ENCODE results near the gene HNRNPF. TPM values are rescaled to one million over a fixed set of nuclear protein-coding genes. Genes with fewer than 3 reads are reported as not detected.
A peak's percentile ranks its signal among the peaks of the same experiment; 100 is the strongest.
"Not testable (repeated sequence)": the region's sequence is repeated elsewhere in the genome, so short reads cannot be mapped to it uniquely, and the experiment has no call there.

Gene HNRNPF, protein sequence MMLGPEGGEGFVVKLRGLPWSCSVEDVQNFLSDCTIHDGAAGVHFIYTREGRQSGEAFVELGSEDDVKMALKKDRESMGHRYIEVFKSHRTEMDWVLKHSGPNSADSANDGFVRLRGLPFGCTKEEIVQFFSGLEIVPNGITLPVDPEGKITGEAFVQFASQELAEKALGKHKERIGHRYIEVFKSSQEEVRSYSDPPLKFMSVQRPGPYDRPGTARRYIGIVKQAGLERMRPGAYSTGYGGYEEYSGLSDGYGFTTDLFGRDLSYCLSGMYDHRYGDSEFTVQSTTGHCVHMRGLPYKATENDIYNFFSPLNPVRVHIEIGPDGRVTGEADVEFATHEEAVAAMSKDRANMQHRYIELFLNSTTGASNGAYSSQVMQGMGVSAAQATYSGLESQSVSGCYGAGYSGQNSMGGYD
- 100 to 1,000 TPM; 207 to 237 (median 223) TPM for polyA plus RNA-seq (ENCODE audit: insufficient read length in 3 of 3)
- long read RNA-seq, donor 1, transcript HNRNPF-203 (4 exons, 2,617 nt): minor isoform, 10 of 112 reads
- long read RNA-seq, donor 1, transcript HNRNPF-207 (4 exons, 2,676 nt): minor isoform, 13 of 112 reads
- long read RNA-seq, donor 1, transcript HNRNPF-204 (3 exons, 2,755 nt): major isoform, 26 of 112 reads
- long read RNA-seq, donor 1, transcript HNRNPF-202 (4 exons, 2,670 nt): minor isoform, 8 of 112 reads
- long read RNA-seq, donor 1, partial matches to known transcripts: 0 of 112 reads
- long read RNA-seq, donor 1, other reads (novel, unspliced or antisense): 49 of 112 reads
- long read RNA-seq, donor 2, transcript HNRNPF-207 (4 exons, 2,676 nt): minor isoform, 11 of 143 reads
- long read RNA-seq, donor 2, transcript HNRNPF-202 (4 exons, 2,670 nt): minor isoform, 15 of 143 reads
- long read RNA-seq, donor 2, transcript HNRNPF-203 (4 exons, 2,617 nt): minor isoform, 19 of 143 reads
- long read RNA-seq, donor 2, transcript HNRNPF-204 (3 exons, 2,755 nt): major isoform, 30 of 143 reads
- long read RNA-seq, donor 2, partial matches to known transcripts: 0 of 143 reads
- long read RNA-seq, donor 2, other reads (novel, unspliced or antisense): 64 of 143 reads
- long read RNA-seq, donor 3, transcript HNRNPF-204 (3 exons, 2,755 nt): major isoform, 38 of 136 reads
- long read RNA-seq, donor 3, transcript HNRNPF-207 (4 exons, 2,676 nt): minor isoform, 12 of 136 reads
- long read RNA-seq, donor 3, transcript HNRNPF-203 (4 exons, 2,617 nt): minor isoform, 21 of 136 reads
- long read RNA-seq, donor 3, transcript HNRNPF-202 (4 exons, 2,670 nt): minor isoform, 8 of 136 reads
- long read RNA-seq, donor 3, partial matches to known transcripts: 0 of 136 reads
- long read RNA-seq, donor 3, other reads (novel, unspliced or antisense): 52 of 136 reads
- long read RNA-seq, donor 4, transcript HNRNPF-207 (4 exons, 2,676 nt): minor isoform, 14 of 148 reads
- long read RNA-seq, donor 4, transcript HNRNPF-202 (4 exons, 2,670 nt): minor isoform, 7 of 148 reads
- long read RNA-seq, donor 4, transcript HNRNPF-204 (3 exons, 2,755 nt): major isoform, 36 of 148 reads
- long read RNA-seq, donor 4, transcript HNRNPF-203 (4 exons, 2,617 nt): minor isoform, 24 of 148 reads
- long read RNA-seq, donor 4, partial matches to known transcripts: 0 of 148 reads
- long read RNA-seq, donor 4, other reads (novel, unspliced or antisense): 62 of 148 reads
- long read RNA-seq, donor 5, transcript HNRNPF-203 (4 exons, 2,617 nt): minor isoform, 7 of 88 reads
- long read RNA-seq, donor 5, transcript HNRNPF-207 (4 exons, 2,676 nt): minor isoform, 7 of 88 reads
- long read RNA-seq, donor 5, transcript HNRNPF-202 (4 exons, 2,670 nt): minor isoform, 7 of 88 reads
- long read RNA-seq, donor 5, transcript HNRNPF-204 (3 exons, 2,755 nt): major isoform, 16 of 88 reads
- long read RNA-seq, donor 5, partial matches to known transcripts: 0 of 88 reads
- long read RNA-seq, donor 5, other reads (novel, unspliced or antisense): 46 of 88 reads
- long read RNA-seq, donor 6, transcript HNRNPF-203 (4 exons, 2,617 nt): minor isoform, 13 of 119 reads
- long read RNA-seq, donor 6, transcript HNRNPF-204 (3 exons, 2,755 nt): major isoform, 20 of 119 reads
- long read RNA-seq, donor 6, transcript HNRNPF-207 (4 exons, 2,676 nt): minor isoform, 9 of 119 reads
- long read RNA-seq, donor 6, transcript HNRNPF-202 (4 exons, 2,670 nt): minor isoform, 13 of 119 reads
- long read RNA-seq, donor 6, partial matches to known transcripts: 11 of 119 reads
- long read RNA-seq, donor 6, other reads (novel, unspliced or antisense): 45 of 119 reads
- long read RNA-seq, donor 7, transcript HNRNPF-207 (4 exons, 2,676 nt): minor isoform, 15 of 135 reads
- long read RNA-seq, donor 7, transcript HNRNPF-203 (4 exons, 2,617 nt): minor isoform, 28 of 135 reads
- long read RNA-seq, donor 7, transcript HNRNPF-204 (3 exons, 2,755 nt): major isoform, 30 of 135 reads
- long read RNA-seq, donor 7, transcript HNRNPF-201 (4 exons, 2,186 nt): minor isoform, 8 of 135 reads
- long read RNA-seq, donor 7, partial matches to known transcripts: 0 of 135 reads
- long read RNA-seq, donor 7, other reads (novel, unspliced or antisense): 48 of 135 reads
- long read RNA-seq, donor 8, transcript HNRNPF-201 (4 exons, 2,186 nt): minor isoform, 5 of 45 reads
- long read RNA-seq, donor 8, transcript HNRNPF-207 (4 exons, 2,676 nt): minor isoform, 7 of 45 reads
- long read RNA-seq, donor 8, transcript HNRNPF-204 (3 exons, 2,755 nt): major isoform, 8 of 45 reads
- long read RNA-seq, donor 8, partial matches to known transcripts: 0 of 45 reads
- long read RNA-seq, donor 8, other reads (novel, unspliced or antisense): 21 of 45 reads
- long read RNA-seq, donor 9, transcript HNRNPF-207 (4 exons, 2,676 nt): minor isoform, 24 of 151 reads
- long read RNA-seq, donor 9, transcript HNRNPF-202 (4 exons, 2,670 nt): minor isoform, 10 of 151 reads
- long read RNA-seq, donor 9, transcript HNRNPF-203 (4 exons, 2,617 nt): minor isoform, 18 of 151 reads
- long read RNA-seq, donor 9, transcript HNRNPF-204 (3 exons, 2,755 nt): major isoform, 39 of 151 reads
- long read RNA-seq, donor 9, partial matches to known transcripts: 0 of 151 reads
- long read RNA-seq, donor 9, other reads (novel, unspliced or antisense): 55 of 151 reads
- long read RNA-seq, donor 10, transcript HNRNPF-204 (3 exons, 2,755 nt): major isoform, 30 of 116 reads
- long read RNA-seq, donor 10, transcript HNRNPF-201 (4 exons, 2,186 nt): minor isoform, 6 of 116 reads
- long read RNA-seq, donor 10, transcript HNRNPF-203 (4 exons, 2,617 nt): minor isoform, 17 of 116 reads
- long read RNA-seq, donor 10, transcript HNRNPF-207 (4 exons, 2,676 nt): minor isoform, 10 of 116 reads
- long read RNA-seq, donor 10, partial matches to known transcripts: 6 of 116 reads
- long read RNA-seq, donor 10, other reads (novel, unspliced or antisense): 42 of 116 reads
- long read RNA-seq, donor 11, transcript HNRNPF-204 (3 exons, 2,755 nt): major isoform, 24 of 89 reads
- long read RNA-seq, donor 11, transcript HNRNPF-207 (4 exons, 2,676 nt): minor isoform, 8 of 89 reads
- long read RNA-seq, donor 11, transcript HNRNPF-201 (4 exons, 2,186 nt): minor isoform, 5 of 89 reads
- long read RNA-seq, donor 11, transcript HNRNPF-203 (4 exons, 2,617 nt): minor isoform, 9 of 89 reads
- long read RNA-seq, donor 11, partial matches to known transcripts: 0 of 89 reads
- long read RNA-seq, donor 11, other reads (novel, unspliced or antisense): 38 of 89 reads
- long read RNA-seq, donor 12, transcript HNRNPF-204 (3 exons, 2,755 nt): major isoform, 51 of 191 reads
- long read RNA-seq, donor 12, transcript HNRNPF-201 (4 exons, 2,186 nt): minor isoform, 11 of 191 reads
- long read RNA-seq, donor 12, transcript HNRNPF-203 (4 exons, 2,617 nt): minor isoform, 36 of 191 reads
- long read RNA-seq, donor 12, transcript HNRNPF-207 (4 exons, 2,676 nt): minor isoform, 22 of 191 reads
- long read RNA-seq, donor 12, partial matches to known transcripts: 0 of 191 reads
- long read RNA-seq, donor 12, other reads (novel, unspliced or antisense): 69 of 191 reads
- long read RNA-seq, donor 13, transcript HNRNPF-207 (4 exons, 2,676 nt): minor isoform, 8 of 74 reads
- long read RNA-seq, donor 13, transcript HNRNPF-203 (4 exons, 2,617 nt): minor isoform, 8 of 74 reads
- long read RNA-seq, donor 13, transcript HNRNPF-204 (3 exons, 2,755 nt): major isoform, 18 of 74 reads
- long read RNA-seq, donor 13, partial matches to known transcripts: 35 of 74 reads
- long read RNA-seq, donor 13, other reads (novel, unspliced or antisense): 0 of 74 reads
- long read RNA-seq, donor 14: 0 reads
- long read RNA-seq, donor 15, transcript HNRNPF-204 (3 exons, 2,755 nt): major isoform, 47 of 170 reads
- long read RNA-seq, donor 15, transcript HNRNPF-203 (4 exons, 2,617 nt): minor isoform, 33 of 170 reads
- long read RNA-seq, donor 15, transcript HNRNPF-207 (4 exons, 2,676 nt): minor isoform, 14 of 170 reads
- long read RNA-seq, donor 15, transcript HNRNPF-201 (4 exons, 2,186 nt): minor isoform, 7 of 170 reads
- long read RNA-seq, donor 15, partial matches to known transcripts: 0 of 170 reads
- long read RNA-seq, donor 15, other reads (novel, unspliced or antisense): 63 of 170 reads
- long read RNA-seq, donor 16, transcript HNRNPF-204 (3 exons, 2,755 nt): major isoform, 24 of 145 reads
- long read RNA-seq, donor 16, transcript HNRNPF-207 (4 exons, 2,676 nt): minor isoform, 12 of 145 reads
- long read RNA-seq, donor 16, transcript HNRNPF-203 (4 exons, 2,617 nt): minor isoform, 19 of 145 reads
- long read RNA-seq, donor 16, transcript HNRNPF-201 (4 exons, 2,186 nt): minor isoform, 8 of 145 reads
- long read RNA-seq, donor 16, partial matches to known transcripts: 14 of 145 reads
- long read RNA-seq, donor 16, other reads (novel, unspliced or antisense): 63 of 145 reads

DNA sequence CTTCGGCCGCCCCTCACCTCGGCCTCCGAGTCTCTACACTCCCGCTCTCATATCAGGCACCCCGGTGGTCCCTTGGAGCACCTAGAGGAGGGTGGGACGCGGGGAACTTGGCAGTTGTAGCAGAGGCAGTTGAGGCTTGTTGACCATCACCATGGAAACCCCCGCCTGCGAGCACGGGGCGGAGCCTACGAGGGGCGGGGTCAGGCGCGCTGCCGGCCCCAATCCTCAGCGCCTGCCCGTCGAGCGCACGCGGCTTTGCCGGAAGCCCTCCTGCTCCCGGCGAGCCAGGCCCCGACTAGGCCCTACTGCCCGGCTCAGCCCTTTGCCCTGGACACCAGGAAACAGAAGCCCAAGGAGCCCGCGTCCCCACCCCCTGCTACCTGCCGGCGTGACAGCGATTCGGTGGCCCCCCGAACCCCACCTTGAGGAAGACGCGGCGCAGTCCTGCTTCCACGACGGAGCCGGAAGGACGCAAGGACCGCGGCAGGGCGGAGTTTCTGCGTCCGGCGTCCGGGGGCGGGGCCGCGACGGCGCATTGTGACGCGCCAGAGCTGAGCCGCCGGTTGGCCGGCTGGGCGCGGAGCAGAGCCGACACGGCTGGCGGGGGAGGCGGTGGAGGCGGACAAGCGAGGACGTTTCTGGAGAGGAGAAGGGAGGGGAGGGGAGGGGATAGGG is at the start of gene HNRNPF:
Gene HNRNPF, minus strand, starts transcription at position 477 of the 675 bp plus-strand sequence. CDS start 21,302 bp downstream, outside the sequence.
- DNase-seq: peak; percentile 96

DNA sequence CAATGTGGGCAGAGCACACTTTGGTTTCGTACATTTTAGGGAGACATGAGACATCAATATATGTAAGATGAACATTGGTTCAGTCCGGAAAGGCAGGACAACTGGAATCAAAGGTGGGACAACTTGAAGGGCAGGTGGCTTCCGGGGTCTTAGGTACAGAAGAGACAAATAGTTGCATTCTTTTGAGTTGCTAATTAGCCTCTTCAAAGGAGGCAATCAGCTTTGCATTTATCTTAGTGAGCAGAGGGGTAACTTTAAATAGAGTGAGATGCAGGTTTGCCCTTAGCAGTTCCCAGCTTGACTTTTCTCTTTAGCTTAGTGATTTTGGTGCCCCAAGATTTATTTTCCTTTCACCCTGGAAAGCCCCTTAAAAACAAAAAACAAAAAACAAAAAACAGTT is 49.2 kb upstream of the HNRNPF start:
- DNase-seq: no peak

DNA sequence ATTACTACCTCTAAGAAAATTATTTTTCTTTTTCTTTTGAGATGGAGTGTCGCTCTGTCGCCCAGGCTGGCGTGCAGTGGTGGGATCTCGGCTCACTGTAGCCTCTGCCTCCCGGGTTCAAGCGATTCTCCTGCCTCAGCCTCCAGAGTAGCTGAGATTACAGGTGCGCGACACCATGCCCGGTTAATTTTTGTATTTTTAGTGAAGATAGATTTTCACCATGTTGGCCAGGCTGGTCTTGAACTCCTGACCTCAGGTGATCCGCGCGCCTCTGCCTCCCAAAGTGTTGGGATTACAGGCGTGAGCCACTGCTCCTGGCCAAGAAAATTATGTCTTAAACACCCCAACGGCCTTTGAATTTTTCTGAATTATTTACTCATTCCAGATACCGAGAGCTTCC is 47.6 kb upstream of the HNRNPF start:
- DNase-seq: not testable (repeated sequence)

DNA sequence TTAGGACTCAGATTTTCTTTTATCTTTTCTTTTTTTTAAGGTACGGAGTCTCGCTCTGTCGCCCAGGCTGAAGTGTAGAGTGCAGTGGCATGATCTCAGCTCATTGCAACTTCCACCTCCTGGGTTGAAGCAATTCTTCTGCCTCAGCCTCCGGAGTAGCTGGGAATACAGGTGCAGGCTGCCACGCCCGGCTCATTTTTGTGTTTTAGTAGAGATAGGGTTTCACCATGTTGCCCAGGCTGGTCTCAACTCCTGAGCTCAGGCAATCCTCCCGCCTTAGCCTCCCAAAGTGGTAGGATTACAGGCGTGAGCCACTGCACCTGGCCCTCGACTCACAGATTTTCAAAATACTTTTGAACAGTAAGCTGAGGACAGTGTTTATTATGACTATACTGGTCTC is 45.0 kb upstream of the HNRNPF start:
- DNase-seq: not testable (repeated sequence)

DNA sequence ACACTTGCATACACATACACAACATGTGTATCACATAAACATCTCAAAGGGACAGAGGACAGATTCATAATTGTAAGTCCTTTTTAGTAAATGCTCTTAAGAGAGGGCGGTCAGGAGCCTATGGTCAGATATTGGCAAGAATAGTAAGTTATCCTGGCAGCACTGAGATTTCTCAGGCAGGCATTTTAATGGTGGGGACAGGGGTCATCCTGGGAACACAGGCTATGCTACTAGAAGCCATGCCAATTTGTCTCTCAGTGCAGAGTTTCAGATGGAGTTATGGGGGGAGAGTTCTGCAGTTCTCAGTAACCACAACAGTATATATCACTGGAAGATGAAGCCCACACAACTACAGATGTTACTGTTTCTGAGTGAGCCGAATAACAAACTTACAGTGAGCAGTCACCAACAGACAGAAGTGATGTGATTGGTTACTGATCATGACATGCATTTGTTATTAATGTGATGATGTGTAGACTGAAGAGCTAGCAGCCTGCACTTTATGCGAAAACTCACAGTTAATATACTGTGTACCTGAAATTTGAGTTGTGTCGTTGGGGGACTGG is 44.4 kb upstream of the HNRNPF start:
- no peak for DNase-seq

DNA sequence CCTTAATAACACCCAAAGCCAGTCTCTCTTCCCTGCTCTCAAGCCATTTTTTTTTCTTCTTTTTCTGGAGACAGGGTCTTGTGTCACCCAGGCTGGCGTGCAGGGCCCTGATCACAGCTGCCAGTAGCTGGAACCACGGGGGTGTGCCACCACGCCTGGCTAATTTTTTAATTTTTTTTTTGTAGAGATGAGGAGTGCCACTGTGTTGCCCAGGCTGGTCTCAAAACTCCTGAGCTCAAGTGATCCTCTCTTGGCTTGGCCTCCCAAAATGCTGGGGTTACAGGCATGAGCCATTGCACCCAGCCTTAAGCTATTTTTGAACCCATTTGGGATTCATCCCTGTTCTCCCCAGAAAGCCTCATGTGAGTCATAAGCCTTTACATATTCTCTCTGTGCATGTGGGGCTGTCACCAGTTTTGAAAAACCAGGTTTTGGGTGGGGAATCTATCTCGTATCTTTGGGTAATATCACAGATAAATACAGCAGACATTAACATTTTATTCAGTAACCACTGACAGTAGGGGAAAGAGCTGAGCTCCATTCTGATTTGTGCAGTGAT is 43.4 kb upstream of the HNRNPF start:
- no peak for DNase-seq

DNA sequence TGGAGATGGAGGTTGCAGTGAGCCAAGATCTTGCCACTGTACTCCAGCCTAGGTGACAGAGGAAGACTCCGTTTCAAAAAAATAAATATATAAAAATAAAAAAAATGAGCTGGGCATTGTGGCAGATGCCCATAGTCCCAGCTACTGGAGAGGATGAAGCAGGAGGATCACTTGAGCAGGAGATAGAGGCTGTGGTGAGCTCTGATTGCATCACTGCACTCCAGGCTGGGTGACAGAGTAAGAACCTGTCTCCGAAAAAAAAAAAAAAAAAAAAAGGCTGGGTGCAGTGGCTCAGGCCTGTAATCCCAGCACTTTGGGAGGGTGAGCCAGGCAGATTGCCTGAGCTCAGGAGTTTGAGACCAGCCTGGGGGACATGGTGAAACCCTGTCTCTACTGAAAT is 39.8 kb upstream of the HNRNPF start:
- no peak for DNase-seq

DNA sequence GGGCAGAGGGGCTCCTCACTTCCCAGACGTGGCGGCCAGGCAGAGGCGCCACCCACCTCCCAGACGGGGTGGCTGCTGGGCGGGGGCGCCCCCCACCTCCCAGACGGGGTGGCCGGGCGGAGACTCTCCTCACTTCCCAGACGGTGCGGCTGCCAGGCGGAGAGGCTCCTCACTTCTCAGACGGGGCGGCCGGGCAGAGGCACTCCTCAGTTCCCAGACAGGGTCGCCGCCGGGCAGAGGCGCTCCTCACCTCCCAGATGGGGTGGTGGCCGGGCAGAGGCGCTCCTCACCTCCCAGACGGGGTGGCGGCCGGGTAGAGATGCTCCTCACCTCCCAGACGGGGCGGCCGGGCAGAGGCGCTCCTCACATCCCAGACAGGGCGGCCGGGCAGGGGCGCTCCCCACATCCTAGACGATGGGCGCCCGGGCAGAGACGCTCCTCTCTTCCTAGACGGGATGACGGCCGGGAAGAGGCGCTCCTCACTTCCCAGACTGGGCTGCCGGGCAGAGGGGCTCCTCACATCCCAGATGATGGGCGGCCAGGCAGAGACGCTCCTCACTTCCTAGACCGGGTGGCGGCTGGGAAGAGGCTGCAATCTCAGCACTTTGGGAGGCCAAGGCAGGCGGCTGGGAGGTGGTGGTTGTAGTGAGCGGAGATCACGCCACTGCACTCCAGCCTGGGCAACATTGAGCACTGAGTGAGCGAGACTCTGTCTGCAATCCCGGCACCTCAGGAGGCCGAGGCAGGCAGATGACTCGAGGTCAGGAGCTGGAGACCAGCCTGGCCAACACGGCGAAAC is 37.4 kb upstream of the HNRNPF start:
- not testable (repeated sequence) for DNase-seq

DNA sequence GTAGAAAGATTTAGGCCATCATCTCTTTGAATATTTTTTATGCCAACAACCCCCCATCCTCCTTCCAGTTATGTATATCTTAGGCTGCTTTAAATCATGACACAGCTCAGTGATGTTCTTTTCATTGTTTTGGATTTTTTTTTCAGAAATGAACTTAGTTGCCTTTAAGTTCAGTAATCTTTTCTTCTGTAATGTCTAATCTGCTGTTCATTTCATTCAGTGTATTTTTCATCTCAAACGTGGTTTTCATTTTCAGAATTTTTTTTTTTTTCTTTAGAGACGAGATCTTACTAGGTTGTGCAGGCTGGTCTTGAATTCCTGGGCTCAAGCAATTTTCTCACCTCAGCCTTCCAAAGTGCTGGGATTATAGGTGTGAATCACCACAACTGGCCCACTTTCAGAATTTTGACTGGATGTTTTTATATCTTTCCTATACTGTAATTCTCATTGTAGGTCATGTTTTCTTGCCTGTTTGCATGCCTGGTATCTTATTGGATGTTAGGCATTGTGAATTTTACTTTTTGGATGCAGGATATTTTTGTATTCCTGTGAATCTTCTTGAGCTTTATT is 36.0 kb upstream of the HNRNPF start:
- DNase-seq: no peak

DNA sequence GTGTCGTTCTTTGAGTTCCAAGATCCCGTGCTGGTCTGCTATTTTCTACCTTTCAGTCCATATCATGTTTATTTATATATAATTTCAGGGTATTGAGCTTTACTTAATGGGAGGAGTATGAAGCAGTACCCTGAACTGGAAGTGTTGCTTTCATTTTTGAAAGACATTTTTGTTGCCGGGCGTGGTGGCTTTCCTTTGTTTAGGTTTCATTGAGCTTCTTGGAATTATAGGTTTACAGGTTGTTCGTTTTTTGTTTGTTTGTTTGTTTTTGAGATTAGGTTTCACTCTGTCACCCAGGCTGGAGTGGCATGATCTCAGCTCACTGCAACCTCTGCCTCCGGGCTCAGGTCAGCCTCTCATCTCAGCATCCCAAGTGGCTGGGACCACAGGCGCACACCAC is 35.3 kb upstream of the HNRNPF start:
- no peak for DNase-seq

DNA sequence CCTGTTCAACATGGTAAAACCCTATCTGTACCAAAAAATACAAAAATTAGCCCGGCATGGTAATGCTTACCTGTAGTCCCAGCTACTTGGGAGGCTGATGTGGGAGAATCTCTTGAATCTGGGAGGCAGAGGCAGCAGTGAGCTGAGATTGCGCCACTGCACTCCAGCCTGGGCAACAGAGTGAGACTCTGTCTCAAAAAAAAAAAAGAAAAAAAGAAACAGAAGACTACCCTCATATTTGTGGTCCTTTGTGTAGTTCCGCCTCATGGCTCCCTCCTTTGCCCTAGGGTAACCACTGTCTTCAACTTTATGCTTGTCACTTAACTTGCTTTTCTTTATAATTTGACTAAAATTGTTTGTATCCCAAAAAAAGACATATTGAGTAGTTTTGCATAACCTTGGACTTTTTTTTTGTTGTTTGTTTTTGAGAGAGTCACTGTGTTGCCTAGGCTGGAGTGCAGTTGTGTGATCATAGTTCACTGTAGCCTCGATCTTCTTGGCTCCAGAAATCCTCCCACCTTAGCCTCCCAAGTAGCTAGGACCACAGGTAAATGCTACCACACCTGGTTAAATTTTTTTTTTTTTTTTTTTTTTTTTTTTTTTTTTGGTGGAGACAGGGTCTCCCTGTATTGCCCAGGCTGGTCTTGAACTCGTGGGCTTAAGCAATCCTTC is 31.6 kb upstream of the HNRNPF start:
- DNase-seq: no peak
